NOMO-1 (cell line): Measurements from ENCODE around the gene VPS26A.
"Not testable (repeated sequence)": the region's sequence is repeated elsewhere in the genome, so short reads cannot be mapped to it uniquely, and the experiment has no call there.

Experiments used
- DNase-seq, 2 experiments: peaks; one replicate each; lab custom pipeline; 2025; ENCODE audit not compliant: unreplicated experiment in 2 of 2; lab: John Stamatoyannopoulos, UW

VPS26A gene

GRCh38 chr10:69101451-69102095, 22.4 kb upstream of the VPS26A start:
- DNase-seq: peak; percentile 59 to 65

DNA sequence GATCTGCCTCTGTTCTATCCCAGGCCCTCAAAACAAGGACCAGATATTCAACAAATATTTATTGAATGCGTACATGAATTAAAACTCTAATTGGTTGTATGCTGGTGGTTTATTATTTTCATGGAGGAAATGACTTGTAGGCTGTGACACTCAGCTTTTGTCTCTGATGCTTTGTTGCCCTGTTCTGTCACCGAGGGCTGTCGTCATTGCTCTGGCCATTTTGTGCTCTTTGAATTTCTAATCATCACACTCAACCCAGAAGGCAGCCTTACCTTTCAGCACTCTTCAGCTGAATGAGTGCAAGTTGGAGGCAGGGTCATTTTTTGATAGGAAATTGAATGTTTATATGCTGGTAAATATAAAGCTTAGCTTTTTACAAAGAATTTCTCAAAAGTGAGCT, 21.5 kb upstream of the VPS26A start:
- DNase-seq: no peak

DNA sequence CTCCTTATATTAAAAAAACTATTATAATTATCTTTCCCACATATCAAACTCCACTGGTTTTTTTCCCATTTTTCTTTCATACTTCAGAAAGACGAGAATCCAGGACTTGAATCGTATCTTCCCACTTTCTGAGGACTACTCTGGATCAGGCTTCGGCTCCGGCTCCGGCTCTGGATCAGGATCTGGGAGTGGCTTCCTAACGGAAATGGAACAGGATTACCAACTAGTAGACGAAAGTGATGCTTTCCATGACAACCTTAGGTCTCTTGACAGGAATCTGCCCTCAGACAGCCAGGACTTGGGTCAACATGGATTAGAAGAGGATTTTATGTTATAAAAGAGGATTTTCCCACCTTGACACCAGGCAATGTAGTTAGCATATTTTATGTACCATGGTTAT, 20.2 kb upstream of the VPS26A start:
- no peak for DNase-seq

GRCh38 chr10:69104994-69105790, 18.8 kb upstream of the VPS26A start:
- peak; percentile 52 to 61 for DNase-seq

- no peak for DNase-seq
Observed at GRCh38 chr10:69107176-69107490, 16.8 kb upstream of the VPS26A start.

- peak; percentile 34 to 39 for DNase-seq
Observed at GRCh38 chr10:69107699-69108098, 16.3 kb upstream of the VPS26A start.

GRCh38 chr10:69119896-69120295, 4.1 kb upstream of the VPS26A start:
- no peak for DNase-seq

DNA sequence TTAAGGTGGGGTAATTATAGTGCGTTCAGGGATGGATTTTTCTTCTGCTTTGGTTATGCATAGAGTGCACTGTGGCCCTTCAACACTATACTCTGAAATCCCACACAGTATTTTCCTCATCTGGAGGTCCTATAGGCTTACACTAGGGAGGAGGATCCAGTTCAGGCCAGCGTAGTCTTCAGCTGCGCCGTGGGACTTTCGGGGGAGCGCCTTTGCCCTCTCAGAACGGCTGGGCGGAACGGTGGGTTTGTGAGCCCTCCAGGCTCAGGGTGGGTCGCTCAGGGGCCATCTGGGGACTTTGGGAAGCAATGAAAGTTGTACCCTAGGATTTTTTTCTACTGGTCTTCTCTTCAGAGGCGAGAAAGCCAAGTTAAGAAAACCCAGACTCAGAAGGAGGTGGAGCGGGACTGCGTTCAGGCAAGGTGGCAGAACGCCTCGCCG, 652 bp upstream of the VPS26A start:
- no peak for DNase-seq

- peak; percentile 67 to 72 for DNase-seq
Observed at GRCh38 chr10:69124563-69125268, 738 bp downstream of the VPS26A start.

DNA sequence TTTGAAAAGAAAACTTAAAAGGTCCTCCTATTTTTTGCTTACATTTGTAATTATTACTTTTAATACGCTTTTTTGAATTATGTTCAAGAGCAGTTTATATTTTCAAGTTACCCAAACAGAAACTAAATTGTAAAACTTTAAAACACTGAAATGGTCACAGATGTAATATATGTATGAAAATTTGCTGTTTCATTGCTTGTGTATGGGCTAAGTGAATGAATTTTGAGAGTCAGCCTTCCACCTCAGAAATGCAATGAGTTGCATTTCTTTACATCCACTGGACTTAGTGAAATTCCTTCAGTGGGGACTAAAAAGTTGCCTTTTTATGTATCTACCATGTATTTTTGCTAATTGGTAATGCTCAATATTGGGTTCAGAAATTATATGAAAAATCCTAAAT, 1.6 kb downstream of the VPS26A start:
- DNase-seq: no peak

GRCh38 chr10:69130251-69130650, 6.3 kb downstream of the VPS26A start:
- DNase-seq: no peak

GRCh38 chr10:69139961-69140360, 16.0 kb downstream of the VPS26A start:
- no peak for DNase-seq

DNA sequence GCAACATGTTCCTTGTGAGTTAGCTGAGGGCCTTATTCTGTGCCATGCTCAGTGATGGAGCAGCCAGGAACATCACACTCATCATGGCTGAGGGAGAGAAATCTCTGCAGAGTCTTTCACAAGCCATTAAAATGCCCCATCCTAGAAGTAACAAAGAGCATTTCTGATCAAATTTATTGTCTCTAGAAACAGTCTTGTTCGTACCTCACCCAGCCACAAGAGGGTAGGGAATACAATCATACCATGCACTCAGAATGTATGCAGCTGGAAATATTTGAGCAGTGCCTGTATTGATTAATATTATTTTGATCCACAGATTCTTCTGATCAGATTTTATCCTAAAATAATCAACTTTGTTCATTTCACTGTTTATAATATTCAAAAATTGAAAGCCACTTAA, 17.3 kb downstream of the VPS26A start:
- no peak for DNase-seq

DNA sequence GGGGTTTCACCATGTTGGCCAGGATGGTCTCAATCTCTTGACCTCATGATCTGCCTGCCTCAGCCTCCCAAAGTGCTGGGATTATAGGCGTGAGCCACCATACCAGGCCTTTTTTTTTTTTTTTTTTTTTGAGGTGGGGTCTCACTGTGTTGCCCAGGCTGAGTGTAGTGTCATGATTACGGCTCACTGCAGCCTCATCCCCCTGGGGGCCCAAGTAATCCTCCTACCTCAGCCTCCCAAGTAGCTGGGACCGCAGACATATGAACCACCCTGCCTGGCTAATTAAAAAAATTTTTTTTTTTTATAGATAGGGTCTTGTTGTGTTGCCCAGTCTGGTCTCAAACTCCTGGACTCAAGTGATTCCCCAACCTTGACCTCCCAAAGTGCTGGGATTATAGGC, 18.1 kb downstream of the VPS26A start:
- not testable (repeated sequence) for DNase-seq

DNA sequence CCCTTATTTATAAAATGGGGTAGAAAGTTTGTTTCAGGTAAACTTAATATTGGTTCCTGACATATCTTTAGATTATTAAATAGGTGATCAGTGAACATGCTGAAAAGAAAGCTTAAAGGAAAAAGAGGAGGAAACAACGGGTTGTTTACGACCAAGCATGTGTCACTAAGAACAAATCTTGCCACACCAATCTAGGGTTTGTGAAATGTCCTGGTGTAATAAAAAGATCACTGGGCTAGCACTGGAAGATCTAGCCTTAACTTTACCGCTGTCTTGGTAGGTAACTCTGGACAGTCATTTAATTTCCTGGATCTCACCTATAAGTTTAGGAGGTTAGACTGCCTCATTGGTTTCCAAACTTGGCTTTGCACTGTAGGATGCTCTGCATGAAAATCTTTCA, 19.0 kb downstream of the VPS26A start:
- DNase-seq: no peak

- no peak for DNase-seq
Observed at GRCh38 chr10:69145329-69145728, 21.4 kb downstream of the VPS26A start.

DNA sequence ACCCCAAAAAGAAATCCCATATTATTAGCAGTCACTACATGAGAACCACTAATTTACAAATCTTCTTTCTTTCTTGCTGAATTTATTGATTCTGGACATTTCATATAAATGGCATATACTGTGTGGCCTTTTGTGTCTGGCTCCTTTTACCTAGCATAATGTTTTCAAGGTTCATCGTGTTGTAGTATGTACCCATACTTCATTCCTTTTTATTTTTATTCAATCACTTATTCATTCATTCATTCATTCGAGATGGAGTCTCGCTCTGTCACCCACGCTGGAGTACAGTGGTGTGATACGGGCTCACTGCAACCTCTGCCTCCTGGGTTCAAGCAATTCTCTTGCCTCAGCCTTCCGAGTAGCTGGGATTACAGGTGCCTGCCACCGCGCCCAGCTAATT, 21.9 kb downstream of the VPS26A start:
- no peak for DNase-seq

- peak; percentile 4 to 34 for DNase-seq
Observed at GRCh38 chr10:69146759-69147158, 22.8 kb downstream of the VPS26A start.

GRCh38 chr10:69151984-69152383, 28.0 kb downstream of the VPS26A start:
- DNase-seq: no peak

- no peak for DNase-seq
Observed at GRCh38 chr10:69153227-69153626, 29.2 kb downstream of the VPS26A start.

DNA sequence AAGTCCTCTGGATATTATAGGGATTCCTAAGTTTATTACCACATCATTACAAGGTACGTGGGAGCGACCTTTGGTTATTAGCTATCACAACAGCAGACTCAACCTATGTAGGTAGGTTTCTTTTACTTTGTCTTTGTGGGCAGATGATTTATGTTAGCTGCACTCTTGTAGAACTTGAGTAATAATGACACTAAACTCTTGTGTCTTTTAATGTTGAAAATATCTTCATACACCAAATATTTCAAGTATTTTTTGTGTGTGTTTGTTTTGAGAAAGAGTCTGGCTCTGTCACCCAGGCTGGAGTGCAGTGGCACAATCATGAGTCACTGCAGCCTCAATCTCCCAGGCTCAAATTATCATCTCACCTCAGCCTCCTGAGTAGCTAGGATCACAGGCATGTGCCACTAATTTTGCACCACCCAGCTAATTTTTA, 36.8 kb downstream of the VPS26A start:
- no peak for DNase-seq

DNA sequence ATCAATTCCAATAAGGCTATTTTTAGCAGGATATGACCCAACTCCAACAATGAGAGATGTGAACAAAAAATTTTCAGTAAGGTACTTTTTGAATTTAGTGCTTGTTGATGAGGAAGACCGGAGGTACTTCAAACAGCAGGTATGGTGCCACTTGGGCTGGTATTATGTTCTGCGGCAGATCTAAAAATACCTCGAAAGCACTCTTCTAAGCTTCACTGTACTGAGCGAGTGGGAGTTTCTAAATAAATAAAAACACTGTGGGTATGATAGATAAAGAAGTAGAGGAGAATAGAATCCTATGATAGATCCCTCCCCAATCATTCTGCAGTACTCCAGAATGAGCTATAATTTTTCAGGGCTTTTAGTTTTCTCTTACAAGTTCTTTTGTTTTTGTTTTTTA, 44.5 kb downstream of the VPS26A start:
- DNase-seq: no peak
